Measurements from ENCODE around the gene TPCN2.

The TPCN2 gene

DNA sequence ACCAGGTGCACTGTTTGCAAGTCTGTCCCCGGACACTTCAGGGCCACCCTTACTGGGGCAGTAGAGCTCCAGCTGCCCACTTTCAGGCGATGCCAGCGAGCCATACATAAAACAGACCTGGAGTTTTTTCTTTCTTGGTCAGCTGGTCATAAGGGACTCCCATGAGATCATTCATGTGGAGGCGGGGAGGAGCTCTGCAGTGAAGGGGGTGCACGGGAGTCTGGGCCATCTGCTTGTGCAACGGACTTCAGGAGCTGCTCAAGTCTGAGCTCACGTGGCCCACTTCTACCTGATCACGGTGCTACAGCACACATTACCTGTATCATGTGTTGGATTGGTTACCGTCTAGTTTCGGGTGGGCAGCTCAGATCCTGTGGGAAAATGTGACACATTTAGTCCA is 26.5 kb upstream of the TPCN2 start:
- no peaks in the 10 kb centered on the region for H3K4me1 Mint-ChIP-seq
- H3K9me3 Mint-ChIP-seq = no peaks in the 10 kb centered on the region
- no peaks in the 10 kb centered on the region for H3K36me3 Mint-ChIP-seq
- H3K4me3 Mint-ChIP-seq = no peak overlapping the region
- H3K27me3 Mint-ChIP-seq = peaks cover 1% of the 10 kb centered on the region
- no peak overlapping the region for H3K27ac Mint-ChIP-seq

DNA sequence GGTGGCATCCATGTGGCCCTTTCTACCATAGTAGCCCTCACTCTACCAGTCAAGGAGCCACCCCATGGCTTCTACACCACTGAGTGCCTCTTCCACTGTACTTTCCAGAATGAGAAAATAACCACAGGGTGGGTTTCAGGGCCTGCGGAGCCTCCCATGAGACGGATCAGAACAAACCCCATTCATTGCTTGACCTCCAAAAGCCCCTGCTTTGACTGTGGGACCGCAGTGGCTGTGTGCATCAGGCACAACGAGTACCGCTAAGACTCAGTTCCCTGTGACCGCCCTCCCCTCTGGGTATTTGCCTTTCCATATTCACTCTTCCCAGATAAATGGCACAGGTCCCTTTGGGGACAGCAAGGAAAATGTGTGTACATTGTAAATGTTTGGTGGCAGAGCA is 24.2 kb upstream of the TPCN2 start:
- no peak overlapping the region for H3K27ac Mint-ChIP-seq
- no peaks in the 10 kb centered on the region for H3K36me3 Mint-ChIP-seq
- H3K9me3 Mint-ChIP-seq = no peaks in the 10 kb centered on the region
- peaks cover 1% of the 10 kb centered on the region for H3K27me3 Mint-ChIP-seq
- H3K4me1 Mint-ChIP-seq = no peaks in the 10 kb centered on the region
- H3K4me3 Mint-ChIP-seq = no peak overlapping the region

DNA sequence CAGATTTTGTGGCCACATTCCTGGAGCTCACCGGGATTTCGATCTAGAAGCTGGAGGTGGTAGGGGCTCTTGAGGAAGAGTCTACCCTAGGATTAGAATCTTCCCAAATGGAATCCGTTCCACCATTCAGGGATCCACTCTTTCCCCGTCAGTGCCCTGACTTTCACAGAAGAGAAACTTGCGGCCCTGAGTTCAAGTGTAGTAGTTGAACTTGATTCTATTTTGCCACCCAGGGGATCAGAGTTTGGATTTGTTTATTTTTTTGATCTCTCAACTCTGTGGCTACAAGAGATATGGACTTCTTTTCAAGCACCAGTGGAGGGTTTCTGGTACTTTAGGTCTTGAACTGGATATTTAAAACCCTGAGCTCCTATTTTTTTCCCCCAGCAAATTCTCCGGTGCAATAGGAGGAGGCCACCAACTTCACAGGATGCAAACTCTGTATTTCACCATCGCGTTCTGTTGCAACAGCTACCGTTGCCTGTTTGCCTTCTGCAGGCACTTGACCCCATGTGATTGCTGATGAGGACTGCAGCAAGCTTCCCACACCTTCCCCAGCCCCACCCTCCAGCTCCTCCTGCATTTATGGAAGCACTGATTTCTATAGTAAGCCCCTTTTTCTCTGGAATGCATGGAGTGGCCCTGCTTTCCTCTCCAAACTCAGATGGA is 20.9 kb upstream of the TPCN2 start:
- Mint-ChIP-seq H3K4me1 (no peaks in the 10 kb centered on the region), H3K27me3 (peaks cover 1% of the 10 kb centered on the region), H3K27ac (no peak overlapping the region), H3K4me3 (no peak overlapping the region), H3K9me3 (no peaks in the 10 kb centered on the region), H3K36me3 (no peaks in the 10 kb centered on the region)

- Mint-ChIP-seq H3K4me3 (no peak overlapping the region), H3K36me3 (no peaks in the 10 kb centered on the region), H3K27me3 (peaks cover 1% of the 10 kb centered on the region), H3K9me3 (no peaks in the 10 kb centered on the region), H3K4me1 (no peaks in the 10 kb centered on the region), H3K27ac (no peak overlapping the region)
These were observed 18.4 kb upstream of the TPCN2 start for GRCh38 chr11:69030301-69030700.

DNA sequence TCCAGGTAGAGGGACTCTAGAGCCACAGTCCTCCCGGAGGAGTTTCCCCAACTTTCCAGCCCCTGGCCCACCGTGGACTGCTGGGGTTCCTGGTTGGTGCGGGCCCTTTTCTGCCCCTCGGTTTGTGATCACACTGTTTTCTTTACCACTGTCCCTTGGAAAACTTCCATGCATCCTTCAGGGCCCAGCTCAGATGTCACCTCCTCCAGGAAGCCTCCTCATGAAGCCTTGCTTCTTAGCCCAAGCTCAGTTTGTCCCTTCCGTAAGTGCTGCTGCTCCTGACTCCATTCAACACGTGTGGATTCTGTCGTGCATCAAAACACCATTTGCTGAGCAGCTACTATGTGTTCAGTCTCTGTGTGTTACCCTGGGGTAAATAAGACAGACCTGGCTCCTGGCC is 15.9 kb upstream of the TPCN2 start:
- Mint-ChIP-seq H3K36me3 (no peaks in the 10 kb centered on the region), H3K4me3 (no peak overlapping the region), H3K27ac (no peak overlapping the region), H3K9me3 (no peaks in the 10 kb centered on the region), H3K27me3 (no peaks in the 10 kb centered on the region), H3K4me1 (no peaks in the 10 kb centered on the region)

GRCh38 chr11:69033431-69033830 is 15.3 kb upstream of the TPCN2 start:
- H3K36me3 Mint-ChIP-seq = no peaks in the 10 kb centered on the region
- no peaks in the 10 kb centered on the region for H3K27me3 Mint-ChIP-seq
- no peak overlapping the region for H3K4me3 Mint-ChIP-seq
- H3K27ac Mint-ChIP-seq = no peak overlapping the region
- no peaks in the 10 kb centered on the region for H3K4me1 Mint-ChIP-seq
- H3K9me3 Mint-ChIP-seq = no peaks in the 10 kb centered on the region

DNA sequence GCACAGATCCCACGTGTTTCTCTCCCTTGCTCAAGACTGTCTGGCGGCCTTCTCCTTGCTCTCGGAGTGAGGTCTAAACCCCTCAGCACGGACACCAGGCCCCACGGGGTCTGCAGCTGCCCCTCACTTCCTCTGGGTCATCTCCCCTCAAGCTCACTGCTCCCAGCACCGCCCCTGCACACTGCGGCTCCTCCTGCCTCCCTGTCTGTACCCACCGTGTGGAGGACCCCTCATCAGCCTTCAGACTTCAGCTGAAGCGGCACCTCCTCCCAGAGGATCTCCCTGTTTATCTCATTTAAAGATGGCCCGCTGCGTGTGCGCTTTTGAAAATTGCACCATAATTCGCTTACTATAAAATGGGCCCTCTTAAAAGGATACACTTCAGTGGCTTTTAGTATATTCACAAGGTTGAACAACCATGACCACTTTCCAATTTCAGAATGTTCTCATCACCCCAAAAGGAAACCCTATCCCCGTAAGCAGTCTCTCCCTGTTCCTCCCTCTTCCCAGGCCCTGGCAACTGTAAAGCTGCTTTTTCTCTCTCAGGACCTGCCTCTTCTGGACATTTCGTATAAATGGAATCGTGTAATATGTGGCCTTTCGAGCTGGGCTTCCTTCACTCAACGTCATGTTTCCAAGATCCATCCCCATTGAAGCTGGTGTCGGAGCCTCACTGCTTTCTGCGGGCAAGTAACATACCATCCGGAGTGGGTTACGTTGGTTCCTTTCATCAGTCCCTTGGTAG is 14.4 kb upstream of the TPCN2 start:
- Mint-ChIP-seq H3K4me3 (no peak overlapping the region), H3K9me3 (no peaks in the 10 kb centered on the region), H3K4me1 (no peaks in the 10 kb centered on the region), H3K36me3 (no peaks in the 10 kb centered on the region), H3K27me3 (no peaks in the 10 kb centered on the region), H3K27ac (no peak overlapping the region)

GRCh38 chr11:69035150-69035945 is 13.4 kb upstream of the TPCN2 start:
- no peaks in the 10 kb centered on the region for H3K36me3 Mint-ChIP-seq
- H3K27ac Mint-ChIP-seq = no peak overlapping the region
- no peak overlapping the region for H3K4me3 Mint-ChIP-seq
- H3K27me3 Mint-ChIP-seq = no peaks in the 10 kb centered on the region
- H3K4me1 Mint-ChIP-seq = no peaks in the 10 kb centered on the region
- H3K9me3 Mint-ChIP-seq = no peaks in the 10 kb centered on the region

DNA sequence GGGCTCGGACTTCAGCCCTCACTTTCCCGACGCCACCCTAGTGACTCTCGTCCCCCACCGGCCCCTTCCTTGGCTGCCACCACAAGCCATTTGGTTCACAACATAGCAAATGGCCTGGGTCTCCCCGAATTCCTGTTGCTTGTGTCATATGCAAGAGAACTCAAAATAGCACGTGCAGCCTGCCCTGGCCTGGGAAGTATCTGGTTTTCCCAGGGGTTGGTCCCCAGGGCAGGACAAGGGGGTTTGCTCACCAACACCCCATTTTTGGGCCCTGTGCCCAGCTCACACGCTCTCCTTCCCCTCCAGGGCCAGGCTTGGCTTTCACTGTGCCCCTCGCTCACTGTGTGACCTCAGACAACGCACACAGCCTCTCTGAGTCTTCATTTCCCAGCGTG is 12.8 kb upstream of the TPCN2 start:
- Mint-ChIP-seq H3K27ac (no peak overlapping the region), H3K4me3 (no peak overlapping the region), H3K36me3 (no peaks in the 10 kb centered on the region), H3K27me3 (no peaks in the 10 kb centered on the region), H3K4me1 (no peaks in the 10 kb centered on the region), H3K9me3 (no peaks in the 10 kb centered on the region)

GRCh38 chr11:69037074-69037473 is 11.7 kb upstream of the TPCN2 start:
- H3K27me3 Mint-ChIP-seq = no peaks in the 10 kb centered on the region
- no peaks in the 10 kb centered on the region for H3K4me1 Mint-ChIP-seq
- H3K4me3 Mint-ChIP-seq = no peak overlapping the region
- H3K27ac Mint-ChIP-seq = no peak overlapping the region
- no peaks in the 10 kb centered on the region for H3K36me3 Mint-ChIP-seq
- H3K9me3 Mint-ChIP-seq = no peaks in the 10 kb centered on the region

GRCh38 chr11:69037544-69037943 is 11.2 kb upstream of the TPCN2 start:
- H3K4me3 Mint-ChIP-seq = no peak overlapping the region
- H3K27ac Mint-ChIP-seq = no peak overlapping the region
- no peaks in the 10 kb centered on the region for H3K36me3 Mint-ChIP-seq
- H3K4me1 Mint-ChIP-seq = no peaks in the 10 kb centered on the region
- H3K27me3 Mint-ChIP-seq = no peaks in the 10 kb centered on the region
- no peaks in the 10 kb centered on the region for H3K9me3 Mint-ChIP-seq

- no peak overlapping the region for H3K4me3 Mint-ChIP-seq
- H3K36me3 Mint-ChIP-seq = no peaks in the 10 kb centered on the region
- no peaks in the 10 kb centered on the region for H3K4me1 Mint-ChIP-seq
- no peaks in the 10 kb centered on the region for H3K9me3 Mint-ChIP-seq
- H3K27ac Mint-ChIP-seq = no peak overlapping the region
- H3K27me3 Mint-ChIP-seq = no peaks in the 10 kb centered on the region
These were observed 9.2 kb upstream of the TPCN2 start for GRCh38 chr11:69039501-69039900.

- no peaks in the 10 kb centered on the region for H3K4me1 Mint-ChIP-seq
- no peak overlapping the region for H3K4me3 Mint-ChIP-seq
- no peak overlapping the region for H3K27ac Mint-ChIP-seq
- no peaks in the 10 kb centered on the region for H3K36me3 Mint-ChIP-seq
- H3K27me3 Mint-ChIP-seq = no peaks in the 10 kb centered on the region
- no peaks in the 10 kb centered on the region for H3K9me3 Mint-ChIP-seq
These were observed 8.7 kb upstream of the TPCN2 start for GRCh38 chr11:69040051-69040450.

- Mint-ChIP-seq H3K9me3 (no peaks in the 10 kb centered on the region), H3K36me3 (no peaks in the 10 kb centered on the region), H3K4me3 (no peak overlapping the region), H3K27me3 (no peaks in the 10 kb centered on the region), H3K27ac (no peak overlapping the region), H3K4me1 (no peaks in the 10 kb centered on the region)
These were observed 8.0 kb upstream of the TPCN2 start for GRCh38 chr11:69040581-69041260.

- no peaks in the 10 kb centered on the region for H3K9me3 Mint-ChIP-seq
- no peaks in the 10 kb centered on the region for H3K27me3 Mint-ChIP-seq
- H3K4me3 Mint-ChIP-seq = no peak overlapping the region
- no peaks in the 10 kb centered on the region for H3K36me3 Mint-ChIP-seq
- H3K27ac Mint-ChIP-seq = no peak overlapping the region
- H3K4me1 Mint-ChIP-seq = no peaks in the 10 kb centered on the region
These were observed 7.2 kb upstream of the TPCN2 start for GRCh38 chr11:69041516-69041915.

Data from activated naive CD4-positive, alpha-beta T cell treated with anti-CD3 and anti-CD28 coated beads, Interleukin-2, amount 50 U/mL, for 24 hours (primary cell).